H9 (cell line): Measurements from ENCODE around the gene CD151. TPM values are rescaled to one million over a fixed set of nuclear protein-coding genes. Genes with fewer than 3 reads are reported as not detected.

Source experiments
- DNase-seq: peaks from one replicate; pipeline ENCODE4 v3.0.0-alpha.2; 2017
- H2AFZ ChIP-seq: one replicate; pipeline ENCODE4 v1.6.1; 2013; ENCODE audit warnings: mild to moderate bottlenecking, low read length, control low read depth, moderate library complexity
- H2AK5ac ChIP-seq: 2 replicates; pipeline ENCODE4 v1.6.1; 2013; ENCODE audit warnings: low read length, control low read depth, mixed read lengths; ENCODE audit not compliant: insufficient read length
- H2BK120ac ChIP-seq: one replicate; pipeline ENCODE4 v1.6.1; 2013; ENCODE audit warnings: low read depth, mild to moderate bottlenecking, low read length, control low read depth, inconsistent platforms; ENCODE audit not compliant: poor library complexity, severe bottlenecking
- H2BK12ac ChIP-seq: 2 replicates; pipeline ENCODE4 v1.6.1; 2013; ENCODE audit warnings: low read length, control low read depth, mixed read lengths, low read depth; ENCODE audit not compliant: insufficient read length
- H2BK15ac ChIP-seq: 2 replicates; pipeline ENCODE4 v1.6.1; 2013; ENCODE audit warnings: low read depth, low read length, control low read depth
- H2BK20ac ChIP-seq: one replicate; pipeline ENCODE4 v1.6.1; 2013; ENCODE audit warnings: low read depth, mild to moderate bottlenecking, low read length, control low read depth, inconsistent platforms; ENCODE audit not compliant: poor library complexity, severe bottlenecking
- H2BK5ac ChIP-seq: 2 replicates; pipeline ENCODE4 v1.6.1; 2013; ENCODE audit warnings: low read length, control low read depth, mixed read lengths; ENCODE audit not compliant: insufficient read length
- H3K14ac ChIP-seq: 2 replicates; pipeline ENCODE4 v1.6.1; 2013; ENCODE audit warnings: low read length, control low read depth; ENCODE audit not compliant: insufficient read depth
- H3K18ac ChIP-seq: 2 replicates; pipeline ENCODE4 v1.6.1; 2013; ENCODE audit warnings: low read depth, mild to moderate bottlenecking, mixed read lengths, low read length, control low read depth; ENCODE audit not compliant: insufficient read length
- H3K23ac ChIP-seq: 2 replicates; pipeline ENCODE4 v1.6.1; 2013; ENCODE audit warnings: low read length, control low read depth, mixed read lengths, low read depth; ENCODE audit not compliant: insufficient read length
- H3K23me2 ChIP-seq: 2 replicates; pipeline ENCODE4 v1.6.1; 2013; ENCODE audit warnings: low read depth, mild to moderate bottlenecking, mixed read lengths, low read length, control low read depth; ENCODE audit not compliant: insufficient read length, poor library complexity, severe bottlenecking
- H3K27ac ChIP-seq: 2 replicates; pipeline ENCODE4 v1.5.1; 2013; ENCODE audit warnings: low read length, control low read depth, mixed read lengths, low read depth; ENCODE audit not compliant: insufficient read length
- H3K27me3 ChIP-seq: 2 replicates; pipeline ENCODE4 v1.6.1; 2013; ENCODE audit warnings: low read length, control low read depth, inconsistent platforms; ENCODE audit not compliant: insufficient read depth
- H3K4ac ChIP-seq: 2 replicates; pipeline ENCODE4 v1.6.1; 2013; ENCODE audit warnings: low read depth, mild to moderate bottlenecking, control low read depth, inconsistent platforms, low read length, moderate library complexity
- H3K4me1 ChIP-seq: 2 replicates; pipeline ENCODE4 v1.6.1; 2013; ENCODE audit warnings: low read length, control low read depth, inconsistent platforms; ENCODE audit not compliant: insufficient read depth
- H3K4me2 ChIP-seq: 2 replicates; pipeline ENCODE4 v1.6.1; 2013; ENCODE audit warnings: low read length, control low read depth, mixed read lengths; ENCODE audit not compliant: insufficient read length, insufficient read depth
- H3K56ac ChIP-seq: 2 replicates; pipeline ENCODE4 v1.6.1; 2013; ENCODE audit warnings: low read depth, mild to moderate bottlenecking, mixed read lengths, low read length, control low read depth; ENCODE audit not compliant: insufficient read length
- H3K79me1 ChIP-seq: 2 replicates; pipeline ENCODE4 v1.6.1; 2013; ENCODE audit warnings: low read depth, mild to moderate bottlenecking, moderate library complexity, low read length, control low read depth, inconsistent platforms; ENCODE audit not compliant: insufficient read depth, poor library complexity, severe bottlenecking
- H3K79me2 ChIP-seq: 2 replicates; pipeline ENCODE4 v1.6.1; 2013; ENCODE audit warnings: low read length, control low read depth, inconsistent platforms; ENCODE audit not compliant: insufficient read depth
- H3K9ac ChIP-seq: 2 replicates; pipeline ENCODE4 v1.6.1; 2013; ENCODE audit warnings: low read length, control low read depth, mixed read lengths; ENCODE audit not compliant: insufficient read length; ENCODE audit errors: extremely low read depth
- H3K9me3 ChIP-seq: one replicate; pipeline ENCODE4 v1.6.1; 2013; ENCODE audit warnings: low read depth, low read length, inconsistent platforms; ENCODE audit not compliant: control insufficient read depth
- H3T11ph ChIP-seq: one replicate; pipeline ENCODE4 v1.6.1; 2013; ENCODE audit warnings: mild to moderate bottlenecking, low read length, control low read depth, inconsistent platforms
- H4K20me1 ChIP-seq: one replicate; pipeline ENCODE4 v1.6.1; 2013; ENCODE audit not compliant: control insufficient read depth, insufficient read length, insufficient read depth
- H4K5ac ChIP-seq: 2 replicates; pipeline ENCODE4 v1.6.1; 2013; ENCODE audit warnings: low read depth, mild to moderate bottlenecking, mixed read lengths, low read length, control low read depth; ENCODE audit not compliant: insufficient read length
- H4K8ac ChIP-seq: replicated peaks from 2 replicates; pipeline ENCODE4 v1.6.1; 2013; ENCODE audit warnings: low read length, control low read depth, mixed read lengths, low read depth; ENCODE audit not compliant: insufficient read length
- H4K91ac ChIP-seq: 2 replicates; pipeline ENCODE4 v1.6.1; 2013; ENCODE audit warnings: low read depth, mild to moderate bottlenecking, moderate library complexity, mixed read lengths, low read length, control low read depth; ENCODE audit not compliant: insufficient read length
- H3K27ac Mint-ChIP-seq, 3 experiments: 2 replicates in 2 of 3; 3 replicates in 1 of 3; pipeline ENCODE4 v1.8.0; 2020 to 2021; ENCODE audit warnings: mixed read lengths in 3 of 3, mild to moderate bottlenecking in 1 of 3, moderate library complexity in 1 of 3
- H3K27me3 Mint-ChIP-seq: 2 replicates; pipeline ENCODE4 v1.8.0; 2021; ENCODE audit warnings: low read depth, mild to moderate bottlenecking, moderate library complexity, mixed read lengths
- H3K36me3 Mint-ChIP-seq, 3 experiments: 2 replicates in 2 of 3; 3 replicates in 1 of 3; pipeline ENCODE4 v1.8.0; 2020 to 2021; ENCODE audit warnings: low read depth in 3 of 3, mixed read lengths in 3 of 3; ENCODE audit not compliant: insufficient read depth in 1 of 3
- H3K4me1 Mint-ChIP-seq, 2 experiments: 2 replicates each; pipeline ENCODE4 v1.8.0; 2020; ENCODE audit warnings: mixed read lengths in 2 of 2
- H3K4me3 Mint-ChIP-seq, 2 experiments: 2 replicates in 1 of 2; 3 replicates in 1 of 2; pipeline ENCODE4 v1.8.0; 2020 to 2021; ENCODE audit warnings: mild to moderate bottlenecking in 2 of 2, mixed read lengths in 2 of 2, moderate library complexity in 1 of 2
- H3K9me3 Mint-ChIP-seq, 2 experiments: 2 replicates in 1 of 2; 3 replicates in 1 of 2; pipeline ENCODE4 v1.8.0; 2020; ENCODE audit warnings: mild to moderate bottlenecking in 2 of 2, mixed read lengths in 2 of 2, moderate library complexity in 1 of 2
- WGBS: extraction: QIAGEN DNeasy Blood & Tissue Kit; methylation state at CpG from one replicate; pipeline ENCODE4 v1.1.7; 2013; ENCODE audit warnings: missing lambda C conversion rate, low lambda C conversion rate, mixed read lengths; ENCODE audit not compliant: insufficient read length; ENCODE audit errors: extremely low coverage; 5-methylcytosine and 5-hydroxymethylcytosine counted together
- total RNA-seq: library from RNA; stranded (reverse); gene quantifications from 2 replicates; pipeline ENCODE4 v1.2.1, GENCODE V29; 2021
- TF ChIP-seq, protein P1 (sequence below): fragments of 200-600 bp; sonication (generic); conservative IDR thresholded peaks from 3 replicates; pipeline ENCODE4 v1.8.0; 2021; ENCODE audit warnings: antibody characterized with exemption, mild to moderate bottlenecking

The CD151 gene
- total RNA-seq, 1 experiment from 2014 or later = 138 TPM

DNA sequence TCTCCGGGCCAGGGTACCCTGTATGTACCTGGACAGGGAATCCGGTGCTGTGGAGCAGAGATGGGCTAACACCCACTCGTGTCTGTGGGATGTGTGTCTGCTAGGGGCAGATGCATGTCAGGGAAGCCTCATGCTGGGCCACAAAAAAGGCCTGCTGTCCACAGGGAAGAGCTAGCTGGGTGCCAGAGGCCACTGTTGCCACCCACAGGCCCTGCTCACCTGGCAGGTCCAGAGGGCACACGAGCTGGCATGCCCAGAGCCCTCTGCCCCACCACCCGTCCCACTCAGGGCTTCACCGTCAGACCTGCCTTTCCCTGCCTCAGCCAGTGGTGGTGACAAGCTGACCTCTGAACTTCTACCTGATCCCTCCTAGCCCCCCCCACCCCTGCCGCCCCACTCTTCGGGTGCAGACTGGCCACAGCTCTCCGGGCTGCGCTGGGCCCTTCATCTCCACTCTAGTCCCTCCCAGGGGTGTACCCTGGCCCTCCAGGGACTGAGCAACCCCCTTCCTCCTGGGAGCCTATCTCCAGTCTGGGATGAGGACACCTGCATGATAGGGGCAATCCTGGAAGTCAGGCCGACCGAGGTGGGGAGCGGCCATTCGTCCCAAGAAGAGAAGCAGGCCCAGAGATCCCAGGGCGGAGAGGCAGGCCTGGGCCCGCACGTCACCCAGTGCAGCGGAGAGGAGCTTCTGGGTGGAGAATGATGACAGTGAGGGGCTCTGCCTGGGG lies 36.0 kb upstream of the CD151 start:
- Histone ChIP-seq H2BK12ac (no peak overlapping the region), H4K20me1 (peaks cover 2% of the 10 kb centered on the region), H3K27ac (no peak overlapping the region), H3K4ac (no peak overlapping the region), H3K9ac (peak overlapping the region; percentile 10), H3K23me2 (peaks cover 9% of the 10 kb centered on the region), H4K8ac (no peak overlapping the region), H4K91ac (no peak overlapping the region), H2AK5ac (no peak overlapping the region), H2BK15ac (no peak overlapping the region), H3K18ac (no peak overlapping the region), H2BK120ac (no peak overlapping the region), H3K4me1 (no peaks in the 10 kb centered on the region; the same call in 1 of the 2 replicates), H4K5ac (no peak overlapping the region), H3K4me2 (peak overlapping the region; percentile 72), H3K9me3 (no peaks in the 10 kb centered on the region), H3K14ac (peak overlapping the region; percentile 16), H2BK5ac (no peak overlapping the region), H3K79me2 (no peaks in the 10 kb centered on the region), H2BK20ac (no peak overlapping the region), H3K27me3 (no peaks in the 10 kb centered on the region), H3T11ph (no peak overlapping the region), H3K23ac (no peak overlapping the region), H3K79me1 (no peaks in the 10 kb centered on the region), H2AFZ (no peak overlapping the region), H3K56ac (no peak overlapping the region)
- Mint-ChIP-seq H3K4me1 (peaks cover 8 to 18% of the 10 kb centered on the region in 2 experiments), H3K27ac (0 out of 7 replicates have a peak overlapping the region, but pooled peaks of 1 of the 3 experiments have one; percentile 51), H3K4me3 (peak overlapping the region; percentile 75 to 87), H3K9me3 (no peaks in the 10 kb centered on the region), H3K27me3 (no peaks in the 10 kb centered on the region), H3K36me3 (peaks cover 0 to 18% (median 11%) of the 10 kb centered on the region in 3 experiments; a peak in 4 of 7 replicates)
- no CpG with 5 or more reads among the region's 18 CpGs for WGBS
- no peak for DNase-seq
- TF ChIP-seq, protein P1, sequence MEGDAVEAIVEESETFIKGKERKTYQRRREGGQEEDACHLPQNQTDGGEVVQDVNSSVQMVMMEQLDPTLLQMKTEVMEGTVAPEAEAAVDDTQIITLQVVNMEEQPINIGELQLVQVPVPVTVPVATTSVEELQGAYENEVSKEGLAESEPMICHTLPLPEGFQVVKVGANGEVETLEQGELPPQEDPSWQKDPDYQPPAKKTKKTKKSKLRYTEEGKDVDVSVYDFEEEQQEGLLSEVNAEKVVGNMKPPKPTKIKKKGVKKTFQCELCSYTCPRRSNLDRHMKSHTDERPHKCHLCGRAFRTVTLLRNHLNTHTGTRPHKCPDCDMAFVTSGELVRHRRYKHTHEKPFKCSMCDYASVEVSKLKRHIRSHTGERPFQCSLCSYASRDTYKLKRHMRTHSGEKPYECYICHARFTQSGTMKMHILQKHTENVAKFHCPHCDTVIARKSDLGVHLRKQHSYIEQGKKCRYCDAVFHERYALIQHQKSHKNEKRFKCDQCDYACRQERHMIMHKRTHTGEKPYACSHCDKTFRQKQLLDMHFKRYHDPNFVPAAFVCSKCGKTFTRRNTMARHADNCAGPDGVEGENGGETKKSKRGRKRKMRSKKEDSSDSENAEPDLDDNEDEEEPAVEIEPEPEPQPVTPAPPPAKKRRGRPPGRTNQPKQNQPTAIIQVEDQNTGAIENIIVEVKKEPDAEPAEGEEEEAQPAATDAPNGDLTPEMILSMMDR = no peak
